ENCODE data around the gene ARL15. TPM values are rescaled to one million over a fixed set of nuclear protein-coding genes. Genes with fewer than 3 reads are reported as not detected.

Gene ARL15
- polyA plus RNA-seq, 1 of the 3 experiments (the other 2 are of a cell fraction), result 6.4 TPM

DNA sequence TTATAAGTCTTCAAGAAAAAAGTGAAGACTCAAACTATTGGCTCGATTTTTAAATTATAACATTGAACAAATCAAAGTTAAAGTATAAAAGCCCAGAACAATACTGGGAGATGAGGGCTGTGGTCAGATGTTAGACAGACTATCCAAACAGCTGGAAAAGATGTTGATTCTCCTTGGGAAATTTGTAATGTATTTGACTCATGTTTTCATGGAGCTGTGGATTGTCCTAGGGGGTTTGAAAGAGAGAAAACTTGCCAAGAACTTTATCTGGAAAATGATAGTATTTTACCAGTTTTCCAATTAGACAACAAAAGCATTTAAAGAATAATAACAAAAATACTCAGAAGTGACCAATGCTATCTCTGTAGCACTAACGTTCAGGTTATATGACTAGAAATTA, 339.2 kb downstream of the ARL15 start:
- Histone ChIP-seq H4K20me1 (ENCODE audit: insufficient read depth) (no peaks in the 10 kb centered on the region), H3K4me2 (no peak overlapping the region), H3F3A (replicated peaks; ENCODE audit: insufficient read depth) (peaks cover under 1% of the 10 kb centered on the region), H3K4me1 (ENCODE audit: control insufficient read depth in 1 of 2, insufficient read depth in 2 of 2, low read depth in 1 of 2, low read length in 1 of 2) (peaks cover 0 to 8% of the 10 kb centered on the region in 2 experiments; a peak in 2 of 4 replicates), H3K79me2 (ENCODE audit: insufficient read depth) (no peaks in the 10 kb centered on the region), H2AFZ (ENCODE audit: low read depth) (no peak overlapping the region), H3K27ac (ENCODE audit: low read depth in 2 of 2, low read length in 1 of 2) (no peak overlapping the region), H3K9me3 (no peaks in the 10 kb centered on the region), H3K9ac (no peak overlapping the region), H3K36me3 (replicated peaks in 1 of 2; ENCODE audit: control insufficient read depth in 1 of 2, insufficient read depth in 2 of 2, low read length in 1 of 2) (peaks cover 0 to 4% of the 10 kb centered on the region in 2 experiments), H3K4me3 (ENCODE audit: low read depth in 2 of 2, low read length in 1 of 2) (no peak overlapping the region), H3K9me2 (no peaks in the 10 kb centered on the region; the same call in 1 of the 2 replicates), H3K27me3 (ENCODE audit: insufficient read depth) (no peaks in the 10 kb centered on the region)
- 75% methylated on average over 2 of the region's 2 CpGs for WGBS (ENCODE audit: low lambda C conversion rate)
- ChIA-PET CTCF (interaction anchor here (0.8 kb wide), 1 partner anchor 21 kb away, joined by 3 read pairs; no protein-coding TSS in a partner anchor), POLR2A (no interaction called here)
- no peak for DNase-seq
- TF ChIP-seq ELF1 (IDR thresholded peaks at IDR 0.05), result no peak
- TF ChIP-seq, protein P1, sequence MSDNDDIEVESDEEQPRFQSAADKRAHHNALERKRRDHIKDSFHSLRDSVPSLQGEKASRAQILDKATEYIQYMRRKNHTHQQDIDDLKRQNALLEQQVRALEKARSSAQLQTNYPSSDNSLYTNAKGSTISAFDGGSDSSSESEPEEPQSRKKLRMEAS (IDR thresholded peaks at IDR 0.05; ENCODE audit: low read depth), result no peak
- TF ChIP-seq TAF1 (IDR thresholded peaks at IDR 0.05; ENCODE audit: borderline replicate concordance, low read depth, low read length), result no peak
- TF ChIP-seq, protein P2, sequence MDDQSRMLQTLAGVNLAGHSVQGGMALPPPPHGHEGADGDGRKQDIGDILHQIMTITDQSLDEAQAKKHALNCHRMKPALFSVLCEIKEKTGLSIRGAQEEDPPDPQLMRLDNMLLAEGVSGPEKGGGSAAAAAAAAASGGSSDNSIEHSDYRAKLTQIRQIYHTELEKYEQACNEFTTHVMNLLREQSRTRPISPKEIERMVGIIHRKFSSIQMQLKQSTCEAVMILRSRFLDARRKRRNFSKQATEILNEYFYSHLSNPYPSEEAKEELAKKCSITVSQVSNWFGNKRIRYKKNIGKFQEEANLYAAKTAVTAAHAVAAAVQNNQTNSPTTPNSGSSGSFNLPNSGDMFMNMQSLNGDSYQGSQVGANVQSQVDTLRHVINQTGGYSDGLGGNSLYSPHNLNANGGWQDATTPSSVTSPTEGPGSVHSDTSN (IDR thresholded peaks at IDR 0.05), result no peak
- no peak for TF ChIP-seq TCF12 (IDR thresholded peaks at IDR 0.05)
- TF ChIP-seq GABPA (IDR thresholded peaks at IDR 0.05; ENCODE audit: low read depth), result no peak
- TF ChIP-seq, protein P3, sequence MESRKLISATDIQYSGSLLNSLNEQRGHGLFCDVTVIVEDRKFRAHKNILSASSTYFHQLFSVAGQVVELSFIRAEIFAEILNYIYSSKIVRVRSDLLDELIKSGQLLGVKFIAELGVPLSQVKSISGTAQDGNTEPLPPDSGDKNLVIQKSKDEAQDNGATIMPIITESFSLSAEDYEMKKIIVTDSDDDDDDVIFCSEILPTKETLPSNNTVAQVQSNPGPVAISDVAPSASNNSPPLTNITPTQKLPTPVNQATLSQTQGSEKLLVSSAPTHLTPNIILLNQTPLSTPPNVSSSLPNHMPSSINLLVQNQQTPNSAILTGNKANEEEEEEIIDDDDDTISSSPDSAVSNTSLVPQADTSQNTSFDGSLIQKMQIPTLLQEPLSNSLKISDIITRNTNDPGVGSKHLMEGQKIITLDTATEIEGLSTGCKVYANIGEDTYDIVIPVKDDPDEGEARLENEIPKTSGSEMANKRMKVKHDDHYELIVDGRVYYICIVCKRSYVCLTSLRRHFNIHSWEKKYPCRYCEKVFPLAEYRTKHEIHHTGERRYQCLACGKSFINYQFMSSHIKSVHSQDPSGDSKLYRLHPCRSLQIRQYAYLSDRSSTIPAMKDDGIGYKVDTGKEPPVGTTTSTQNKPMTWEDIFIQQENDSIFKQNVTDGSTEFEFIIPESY (IDR thresholded peaks at IDR 0.05; ENCODE audit: borderline replicate concordance, low read depth), result no peak
- no peak for TF ChIP-seq FOXM1 (IDR thresholded peaks at IDR 0.05; ENCODE audit: low read depth)
- TF ChIP-seq, protein P4, sequence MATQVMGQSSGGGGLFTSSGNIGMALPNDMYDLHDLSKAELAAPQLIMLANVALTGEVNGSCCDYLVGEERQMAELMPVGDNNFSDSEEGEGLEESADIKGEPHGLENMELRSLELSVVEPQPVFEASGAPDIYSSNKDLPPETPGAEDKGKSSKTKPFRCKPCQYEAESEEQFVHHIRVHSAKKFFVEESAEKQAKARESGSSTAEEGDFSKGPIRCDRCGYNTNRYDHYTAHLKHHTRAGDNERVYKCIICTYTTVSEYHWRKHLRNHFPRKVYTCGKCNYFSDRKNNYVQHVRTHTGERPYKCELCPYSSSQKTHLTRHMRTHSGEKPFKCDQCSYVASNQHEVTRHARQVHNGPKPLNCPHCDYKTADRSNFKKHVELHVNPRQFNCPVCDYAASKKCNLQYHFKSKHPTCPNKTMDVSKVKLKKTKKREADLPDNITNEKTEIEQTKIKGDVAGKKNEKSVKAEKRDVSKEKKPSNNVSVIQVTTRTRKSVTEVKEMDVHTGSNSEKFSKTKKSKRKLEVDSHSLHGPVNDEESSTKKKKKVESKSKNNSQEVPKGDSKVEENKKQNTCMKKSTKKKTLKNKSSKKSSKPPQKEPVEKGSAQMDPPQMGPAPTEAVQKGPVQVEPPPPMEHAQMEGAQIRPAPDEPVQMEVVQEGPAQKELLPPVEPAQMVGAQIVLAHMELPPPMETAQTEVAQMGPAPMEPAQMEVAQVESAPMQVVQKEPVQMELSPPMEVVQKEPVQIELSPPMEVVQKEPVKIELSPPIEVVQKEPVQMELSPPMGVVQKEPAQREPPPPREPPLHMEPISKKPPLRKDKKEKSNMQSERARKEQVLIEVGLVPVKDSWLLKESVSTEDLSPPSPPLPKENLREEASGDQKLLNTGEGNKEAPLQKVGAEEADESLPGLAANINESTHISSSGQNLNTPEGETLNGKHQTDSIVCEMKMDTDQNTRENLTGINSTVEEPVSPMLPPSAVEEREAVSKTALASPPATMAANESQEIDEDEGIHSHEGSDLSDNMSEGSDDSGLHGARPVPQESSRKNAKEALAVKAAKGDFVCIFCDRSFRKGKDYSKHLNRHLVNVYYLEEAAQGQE (IDR thresholded peaks at IDR 0.05; ENCODE audit: low read depth, low read length), result no peak
- TF ChIP-seq, protein P5, sequence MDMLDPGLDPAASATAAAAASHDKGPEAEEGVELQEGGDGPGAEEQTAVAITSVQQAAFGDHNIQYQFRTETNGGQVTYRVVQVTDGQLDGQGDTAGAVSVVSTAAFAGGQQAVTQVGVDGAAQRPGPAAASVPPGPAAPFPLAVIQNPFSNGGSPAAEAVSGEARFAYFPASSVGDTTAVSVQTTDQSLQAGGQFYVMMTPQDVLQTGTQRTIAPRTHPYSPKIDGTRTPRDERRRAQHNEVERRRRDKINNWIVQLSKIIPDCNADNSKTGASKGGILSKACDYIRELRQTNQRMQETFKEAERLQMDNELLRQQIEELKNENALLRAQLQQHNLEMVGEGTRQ (IDR thresholded peaks at IDR 0.05; ENCODE audit: borderline replicate concordance, low read depth, low read length), result no peak

All from SK-N-SH (cell line).